ENCODE data around the gene IL6R.
"Not testable (repeated sequence)": the region's sequence is repeated elsewhere in the genome, so short reads cannot be mapped to it uniquely, and the experiment has no call there.

IL6R gene

GRCh38 chr1:154404984-154405746, at the start of gene IL6R:
Gene IL6R (plus strand): TSS chr1:154405343. CDS start chr1:154405630, 287 bp downstream.
- peak; percentile 85 for DNase-seq

DNA sequence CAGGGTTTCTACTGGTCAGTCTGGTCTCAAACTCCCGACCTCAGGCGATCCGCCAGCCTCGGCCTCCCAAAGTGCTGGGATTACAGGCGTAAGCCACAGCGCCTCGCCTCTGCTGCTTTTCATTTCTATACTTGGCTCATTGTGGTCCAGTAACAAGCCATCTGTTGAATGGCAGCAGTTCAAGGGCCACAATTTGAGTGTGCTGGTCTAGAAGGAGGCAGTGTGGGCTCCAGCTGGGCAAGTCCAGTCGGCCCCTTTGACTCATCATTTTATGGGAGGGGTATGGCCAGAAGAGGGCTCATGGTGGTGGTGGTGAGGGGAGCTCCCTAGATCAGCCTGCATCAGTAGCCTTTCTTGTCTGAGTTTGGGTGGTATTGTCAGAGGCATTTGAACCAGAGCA, 46.6 kb upstream of the IL6R start:
- DNase-seq = no peak

DNA sequence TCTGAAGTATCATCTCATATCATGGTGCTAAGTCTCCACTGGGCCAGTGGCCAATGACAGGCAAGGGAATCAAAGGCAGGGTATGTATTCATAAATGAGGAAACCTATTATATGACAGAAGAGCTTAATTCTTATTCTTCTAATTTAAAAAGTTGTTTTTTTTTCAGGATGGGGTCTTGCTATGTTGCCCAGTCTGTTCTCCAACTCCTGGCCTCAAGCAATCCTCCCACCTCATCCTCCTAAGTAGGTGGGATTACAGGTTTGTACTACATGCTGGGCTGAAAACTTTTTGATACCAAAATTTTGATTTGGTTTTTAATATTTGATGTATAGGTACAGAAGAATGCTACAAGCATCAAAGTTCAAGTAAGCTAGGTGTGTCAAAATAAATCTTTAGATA, 44.9 kb upstream of the IL6R start:
- DNase-seq = no peak

- not testable (repeated sequence) for DNase-seq
Observed at GRCh38 chr1:154360881-154361280, 44.3 kb upstream of the IL6R start.

GRCh38 chr1:154361357-154361756, 43.8 kb upstream of the IL6R start:
- DNase-seq = no peak

- no peak for DNase-seq
Observed at GRCh38 chr1:154371436-154371835, 33.7 kb upstream of the IL6R start.

DNA sequence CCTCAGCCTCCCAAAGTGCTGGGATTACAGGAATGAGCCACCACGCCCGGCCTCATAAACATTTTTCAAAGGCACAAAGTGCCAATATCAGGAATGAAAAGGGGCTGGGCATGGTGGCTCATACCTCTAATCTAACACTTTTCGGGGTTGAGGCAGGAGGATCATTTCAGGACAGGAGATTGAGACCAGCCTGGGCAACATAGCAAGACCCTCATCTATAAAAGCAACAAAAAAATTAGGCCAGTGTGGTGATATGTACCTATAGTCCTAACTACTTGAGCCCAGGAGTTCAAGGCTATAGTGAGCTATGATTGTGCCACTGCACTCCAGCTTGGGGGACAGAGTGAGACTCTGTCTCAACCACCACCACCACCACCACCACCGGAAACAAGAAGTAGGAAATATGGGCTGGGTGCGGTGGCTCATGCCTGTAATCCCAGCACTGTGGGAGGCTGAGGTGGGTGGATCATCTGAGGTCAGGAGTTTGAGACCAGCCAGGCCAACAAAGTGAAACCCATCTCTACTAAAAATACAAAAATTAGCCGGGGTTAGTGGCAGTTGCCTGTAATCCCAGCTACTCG, 31.3 kb upstream of the IL6R start:
- not testable (repeated sequence) for DNase-seq

- DNase-seq = no peak
Observed at GRCh38 chr1:154379301-154379700, 25.8 kb upstream of the IL6R start.

DNA sequence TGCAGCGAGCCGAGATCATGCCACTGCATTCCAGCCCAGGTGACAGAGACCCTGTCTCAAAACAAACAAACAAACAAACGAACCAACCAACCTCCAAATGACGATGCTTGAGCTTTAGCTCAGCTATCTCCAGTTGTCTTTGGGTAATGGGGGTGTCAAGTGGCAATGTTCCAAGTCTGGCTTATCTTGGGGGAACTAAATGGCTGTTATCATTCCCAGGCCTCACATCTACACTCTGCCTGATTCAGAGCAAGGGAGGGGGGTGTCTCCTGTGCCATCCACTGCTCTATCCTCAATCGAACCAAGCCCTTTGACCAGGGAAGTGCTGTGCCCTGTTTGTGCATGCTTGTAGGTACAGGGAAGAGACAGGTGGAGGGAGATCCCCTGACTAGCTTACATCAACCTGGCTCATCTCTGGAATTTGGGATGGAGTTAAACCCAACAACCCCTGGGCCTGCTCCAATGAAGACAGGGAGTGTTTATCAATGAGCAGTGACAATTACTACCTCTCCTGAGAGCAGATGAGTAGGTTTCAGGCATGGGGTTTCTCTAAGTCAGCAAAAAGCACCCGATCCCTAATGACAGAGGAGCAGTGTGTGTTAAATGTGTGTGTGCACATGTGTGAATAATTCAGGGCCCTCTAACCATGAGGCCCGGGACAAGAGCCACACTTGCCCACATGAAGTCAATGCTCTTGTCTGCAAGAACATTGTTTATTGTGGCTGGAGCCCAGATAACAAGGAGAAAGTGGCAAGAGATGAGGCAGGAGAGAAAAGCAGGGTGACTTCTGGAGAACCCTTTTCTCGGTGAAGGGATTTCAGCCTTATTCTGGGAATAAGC, 20.3 kb upstream of the IL6R start:
- DNase-seq = no peak

GRCh38 chr1:154386643-154387352, 18.3 kb upstream of the IL6R start:
- no peak for DNase-seq

DNA sequence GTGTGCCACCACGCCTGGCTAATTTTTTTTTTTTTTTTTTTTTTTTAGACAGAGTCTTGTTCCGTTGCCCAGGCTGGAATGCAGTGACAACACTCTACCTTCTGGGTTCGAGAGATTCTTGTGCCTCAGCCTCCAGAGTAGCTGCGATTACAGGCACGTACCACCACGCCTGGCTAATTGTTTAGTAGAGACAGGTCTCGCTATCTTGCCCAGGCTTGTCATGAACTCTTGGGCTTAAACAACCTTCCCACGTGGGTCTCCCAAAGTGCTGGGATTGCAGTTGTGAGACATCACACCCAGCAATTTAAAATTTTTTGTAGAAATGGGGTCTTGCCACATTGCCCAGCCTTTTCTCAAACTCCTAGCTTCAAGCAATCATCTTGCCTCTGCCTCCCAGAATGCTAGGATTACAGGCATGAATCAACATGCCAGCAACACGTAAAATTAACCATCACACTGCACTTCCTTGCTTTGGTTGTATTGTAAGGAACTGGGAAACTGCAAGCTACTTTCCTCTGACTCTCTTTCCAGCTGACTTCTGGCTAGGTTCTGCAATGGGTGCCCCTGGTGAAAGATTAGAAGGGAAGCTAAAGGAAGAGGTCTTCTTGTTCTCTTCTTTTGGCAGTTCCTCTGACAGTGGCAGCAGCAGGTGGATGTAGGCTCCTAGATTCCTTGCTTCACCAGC, 13.9 kb upstream of the IL6R start:
- no peak for DNase-seq

DNA sequence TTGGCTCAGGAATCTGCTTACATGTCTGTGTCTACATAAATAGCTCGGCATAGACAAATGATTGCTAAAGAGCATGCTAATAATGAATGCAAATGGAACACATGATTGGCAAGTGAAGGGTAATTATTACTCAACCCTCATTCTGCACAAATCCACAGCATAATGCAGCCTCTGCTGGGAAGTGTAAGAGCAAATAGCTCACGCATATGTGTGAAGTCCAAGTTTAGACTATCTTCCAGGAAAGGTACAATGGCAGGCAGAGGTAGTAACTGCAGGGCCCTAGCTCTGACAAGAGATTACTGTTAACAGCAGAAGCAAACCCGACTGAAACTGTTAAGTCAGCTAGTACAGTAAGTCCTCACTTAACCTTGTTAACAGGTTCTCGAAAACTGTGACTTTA, 7.0 kb upstream of the IL6R start:
- DNase-seq = no peak

GRCh38 chr1:154398678-154399077, 6.5 kb upstream of the IL6R start:
- no peak for DNase-seq

- DNase-seq = no peak
Observed at GRCh38 chr1:154400381-154400801, 4.8 kb upstream of the IL6R start.

DNA sequence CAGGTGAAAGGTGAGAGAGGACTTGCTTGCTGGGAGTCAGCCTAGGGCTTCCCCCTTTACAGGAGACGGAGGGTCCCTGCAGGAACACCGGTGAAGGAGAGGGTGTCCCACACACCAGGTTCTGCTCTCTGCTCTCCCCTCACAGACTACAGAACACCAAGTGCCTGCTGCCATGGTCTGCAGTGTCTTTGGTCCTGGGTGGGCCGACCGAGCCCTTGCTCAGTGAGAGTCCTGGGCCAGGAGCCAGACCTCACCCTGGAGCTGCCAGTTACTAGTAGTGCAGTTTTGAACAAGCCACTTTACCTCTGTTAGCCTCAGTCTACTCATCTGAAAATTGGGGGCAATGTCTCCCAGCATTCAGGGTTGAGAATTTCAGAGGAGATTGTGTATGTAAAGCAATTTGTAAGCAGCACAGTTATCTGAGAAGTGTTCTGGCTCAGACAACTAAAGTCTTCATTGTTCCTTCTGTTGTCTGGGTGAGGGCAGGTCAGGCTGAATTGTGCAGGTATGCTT, 2.7 kb upstream of the IL6R start:
- DNase-seq = no peak

- DNase-seq = no peak
Observed at GRCh38 chr1:154403261-154403943, 1.7 kb upstream of the IL6R start.

GRCh38 chr1:154403983-154404382, 1.2 kb upstream of the IL6R start:
- no peak for DNase-seq

DNA sequence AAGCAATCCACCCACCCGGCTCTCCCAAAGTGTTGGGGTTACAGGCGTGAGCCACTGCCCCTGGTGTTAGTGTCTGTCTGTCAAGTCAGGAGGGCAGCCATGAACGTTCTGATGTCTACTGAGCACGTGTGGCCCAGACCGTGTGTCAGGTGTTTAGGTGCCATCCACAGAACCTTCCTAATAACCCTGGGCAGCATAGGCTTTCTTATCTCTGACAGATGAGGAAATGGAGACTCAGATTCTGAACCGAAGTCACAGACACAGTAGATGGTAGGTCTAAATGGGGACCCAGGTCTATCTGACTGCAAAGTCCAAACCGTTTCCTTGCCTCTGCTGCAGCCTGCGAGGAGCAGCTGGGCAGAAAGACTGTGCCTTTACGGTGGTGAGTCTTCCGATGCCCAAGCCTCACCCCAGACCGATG, 622 bp upstream of the IL6R start:
- no peak for DNase-seq

DNA sequence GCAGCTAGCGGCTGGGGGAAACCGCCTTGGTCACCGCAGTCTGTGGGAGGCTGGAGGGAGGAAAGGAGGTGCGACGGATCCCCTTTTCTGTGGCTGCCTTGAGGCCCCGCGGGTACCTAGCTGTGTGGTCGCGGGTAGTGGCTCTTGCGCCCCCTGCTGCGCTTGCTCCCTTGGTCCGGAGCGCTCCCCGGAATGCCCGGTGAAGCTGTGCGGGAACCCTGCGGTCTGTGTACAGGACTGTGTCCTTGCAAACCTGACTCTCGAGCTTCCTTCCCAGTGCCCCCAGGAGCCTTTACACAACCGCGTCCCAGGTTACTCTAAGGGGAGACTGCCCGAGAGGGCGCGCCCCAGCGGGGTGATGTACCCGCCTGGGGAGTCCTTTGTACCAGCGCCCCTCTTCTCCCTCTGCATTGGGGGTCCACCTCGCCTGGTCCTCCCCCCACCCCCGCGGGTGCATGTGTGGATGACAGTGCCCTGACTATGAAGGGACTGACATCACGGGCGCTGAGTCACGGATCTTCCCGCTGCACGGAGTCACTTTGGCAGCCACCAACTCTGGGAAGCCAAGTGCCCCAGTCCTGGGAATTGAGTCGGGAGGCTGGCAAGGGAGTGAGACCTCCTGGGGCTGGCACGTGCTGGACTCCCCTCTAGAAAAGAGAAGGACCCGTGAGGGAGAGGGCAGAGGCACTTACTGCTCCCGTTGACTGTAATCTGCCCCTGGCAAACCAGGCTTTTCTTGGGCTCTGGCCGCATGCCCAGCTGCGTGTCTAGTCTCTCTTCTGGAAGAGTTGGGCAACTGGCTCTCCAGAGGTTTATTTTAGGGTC, 816 bp downstream of the IL6R start:
- no peak for DNase-seq

DNA sequence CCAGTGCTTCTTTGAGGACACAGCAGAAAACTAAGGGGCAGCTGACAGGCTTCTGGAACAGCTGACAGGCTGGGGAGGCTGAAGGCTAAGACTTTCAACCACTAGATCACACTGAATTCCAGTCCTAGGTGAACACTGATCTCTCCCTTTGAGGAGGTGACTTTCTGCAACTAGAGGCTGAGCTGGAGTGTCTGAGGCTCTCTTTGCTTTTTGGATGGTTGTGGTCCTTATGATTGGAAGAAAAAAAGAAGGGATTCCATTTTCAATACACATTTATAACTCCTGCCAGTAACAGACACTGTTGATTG, 1.4 kb downstream of the IL6R start:
- DNase-seq = no peak

DNA sequence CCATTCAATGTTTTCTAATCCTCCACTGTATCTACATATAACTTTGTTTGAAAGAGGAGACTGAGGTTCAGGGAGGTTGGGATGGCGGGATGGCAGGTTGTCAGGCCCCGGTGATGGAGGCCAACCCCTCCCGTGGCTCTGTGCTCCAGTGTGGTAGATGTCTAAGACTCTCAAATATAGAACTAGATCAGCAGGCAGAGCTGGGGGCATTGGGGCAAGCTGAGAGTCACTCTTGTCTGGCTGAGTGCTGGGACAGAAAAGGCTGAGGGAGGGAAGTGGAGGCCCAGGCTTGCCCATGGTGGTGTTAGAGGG, 1.7 kb downstream of the IL6R start:
- no peak for DNase-seq
